ENCODE measurements around the gene ACTR3C.

GRCh38 chr7:150336746-150337145 lies 13.4 kb upstream of the ACTR3C start:
- no peak for TF ChIP-seq POLR2AphosphoS5 (IDR thresholded peaks at IDR 0.05; ENCODE audit: low read depth, low read length)
- no peak for TF ChIP-seq REST (IDR thresholded peaks at IDR 0.05; ENCODE audit: insufficient read depth in 1 of 2, low read depth in 2 of 2, low read length in 2 of 2)
- no peak for TF ChIP-seq TAF1 (IDR thresholded peaks at IDR 0.05; ENCODE audit: borderline replicate concordance, insufficient read depth, low read length)
- TF ChIP-seq SIN3A (IDR thresholded peaks at IDR 0.05; ENCODE audit: borderline replicate concordance, insufficient read depth, low read length), result no peak

Data from PFSK-1 (cell line).